HT1080 (cell line): ENCODE measurements around the gene BTD. TPM values are rescaled to one million over a fixed set of nuclear protein-coding genes. Genes with fewer than 3 reads are reported as not detected.
"Not testable (repeated sequence)": the region's sequence is repeated elsewhere in the genome, so short reads cannot be mapped to it uniquely, and the experiment has no call there.

Source experiments
- DNase-seq: peaks from one replicate; pipeline ENCODE4 v3.0.0-alpha.2; 2015; ENCODE audit warnings: low read depth
- total RNA-seq: library from RNA; depleted of rRNA; stranded (reverse); fragments of >200 nt; shearing (Covaris generic); gene quantifications from 2 replicates; pipeline ENCODE4 v1.2.3, GENCODE V29; 2014

Gene BTD
- total RNA-seq, 1 experiment from 2014 or later: 12.1 TPM

DNA sequence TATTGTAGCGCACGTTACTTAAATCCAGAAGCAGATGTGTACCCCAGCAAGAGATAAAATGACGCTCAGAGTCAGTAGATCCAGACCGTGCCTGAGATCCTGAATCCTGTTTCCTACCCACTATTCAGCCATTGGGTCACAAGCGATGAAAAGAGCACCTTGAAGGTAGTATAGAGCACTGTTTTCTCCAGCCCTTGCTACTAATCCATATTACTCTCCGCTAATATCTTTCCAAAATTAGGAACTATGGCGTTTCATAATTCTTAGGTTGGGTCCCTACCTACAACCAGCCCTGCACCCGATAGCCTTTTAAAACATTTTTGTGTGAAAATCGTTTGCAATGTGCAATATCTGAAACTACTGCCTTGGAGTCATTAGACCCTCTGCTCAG, 596 bp downstream of the BTD start:
- DNase-seq: no peak

DNA sequence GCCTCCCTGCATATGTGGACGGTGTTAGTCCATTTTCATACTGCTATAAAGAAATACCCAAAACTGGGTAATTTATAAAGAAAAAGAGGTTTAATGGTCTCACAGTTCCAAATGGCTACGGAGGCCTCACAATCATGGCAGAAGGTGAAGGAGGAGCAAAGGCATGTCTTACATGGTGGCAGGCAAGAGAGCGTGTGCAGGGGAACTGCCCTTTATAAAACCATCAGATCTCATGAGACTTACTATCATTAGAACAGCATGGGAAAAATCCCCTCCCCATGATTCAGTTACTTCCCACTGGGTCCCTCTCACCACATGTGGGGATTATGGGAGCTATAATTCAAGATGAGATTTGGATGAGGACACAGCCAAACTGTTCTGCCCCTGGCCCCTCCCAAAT, 1.3 kb downstream of the BTD start:
- DNase-seq: not testable (repeated sequence)

DNA sequence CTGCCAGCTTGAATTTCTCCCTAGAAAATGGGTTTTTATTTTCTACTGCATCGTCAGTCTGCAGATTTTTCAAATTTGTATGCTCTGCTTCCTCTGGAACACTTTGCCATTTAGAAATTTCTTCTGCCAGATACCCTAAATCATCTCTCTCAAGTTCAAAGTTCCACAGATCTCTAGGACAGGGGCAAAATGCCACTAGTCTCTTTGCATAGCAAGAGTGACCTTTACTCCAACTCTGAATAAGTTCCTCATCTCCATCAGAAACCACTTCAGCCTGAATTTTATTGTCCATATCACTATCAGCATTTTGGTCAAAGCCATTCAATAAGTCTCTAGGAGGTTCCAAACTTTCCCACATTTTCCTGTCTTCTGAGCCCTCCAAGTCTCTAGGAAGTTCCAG, 3.0 kb downstream of the BTD start:
- not testable (repeated sequence) for DNase-seq

DNA sequence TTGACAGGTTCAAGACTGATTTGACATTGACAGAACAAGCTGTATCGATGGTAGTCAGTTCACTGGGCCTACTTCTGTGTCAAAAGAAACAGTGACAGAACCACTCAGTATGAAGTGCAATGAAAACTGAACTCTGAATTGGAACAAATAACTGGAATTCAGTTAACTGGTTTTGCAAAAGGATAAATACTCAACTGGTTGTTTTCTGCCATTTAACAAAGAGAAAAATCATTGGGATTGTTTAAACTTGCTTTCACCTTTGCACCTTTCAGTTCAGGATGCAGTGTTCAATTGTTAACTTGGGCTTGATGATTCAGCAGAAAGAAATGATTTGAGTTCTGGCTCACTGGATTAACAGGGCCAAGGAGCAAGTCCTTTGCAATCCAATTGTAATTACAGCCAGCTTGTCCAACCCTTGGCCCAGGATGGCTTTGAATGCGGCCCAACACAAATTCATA, 4.9 kb downstream of the BTD start:
- DNase-seq: no peak

DNA sequence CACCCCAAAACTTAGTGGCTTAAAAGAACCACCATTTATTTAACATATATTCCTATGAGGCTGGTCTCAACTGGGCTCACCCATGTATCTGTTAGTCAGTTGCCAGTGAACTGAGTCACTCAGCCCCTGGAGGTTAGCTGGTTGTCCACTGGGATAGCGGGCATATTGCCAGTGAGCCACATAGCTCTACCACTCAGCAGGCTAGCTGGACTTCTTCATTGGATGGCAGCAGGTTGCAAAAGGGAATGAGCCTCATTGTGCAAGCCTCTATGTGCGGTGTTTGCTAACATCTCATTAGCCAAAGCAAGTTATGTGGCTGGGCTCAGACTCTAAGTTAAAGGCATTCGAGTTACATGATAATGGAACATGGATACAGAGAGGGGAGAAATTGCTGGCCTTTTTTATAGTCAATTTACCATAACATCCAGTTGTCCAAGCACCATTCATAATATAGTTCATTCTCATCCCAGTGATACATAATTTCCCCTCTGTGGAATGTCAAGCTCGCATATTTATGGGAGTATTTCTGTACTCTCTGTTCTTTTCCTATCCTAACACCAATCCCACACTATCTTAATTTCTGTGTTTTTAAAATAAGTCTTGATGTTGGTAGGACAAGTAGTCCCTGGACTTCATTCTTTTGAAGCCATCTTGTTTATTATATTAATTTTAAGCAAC, 8.7 kb downstream of the BTD start:
- DNase-seq: peak; percentile 91

DNA sequence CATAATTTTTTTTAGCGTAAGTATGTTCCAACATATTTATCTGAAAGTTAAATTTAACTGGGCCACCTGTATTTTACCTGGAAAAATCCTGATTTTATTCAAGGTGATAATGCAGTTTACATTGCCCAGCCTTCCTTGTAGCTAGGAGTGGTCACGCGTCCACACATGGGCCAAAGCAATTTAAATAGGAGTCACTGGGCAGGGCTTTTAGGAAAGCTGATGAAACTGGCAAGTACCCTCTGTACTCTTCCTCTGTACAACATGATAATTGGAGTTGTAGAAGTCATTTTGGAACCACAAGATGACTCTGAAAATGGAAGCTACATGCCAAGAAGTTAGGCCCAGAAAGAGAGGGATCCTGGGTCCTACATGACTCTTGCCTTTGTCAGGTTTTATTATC, 9.5 kb downstream of the BTD start:
- no peak for DNase-seq

DNA sequence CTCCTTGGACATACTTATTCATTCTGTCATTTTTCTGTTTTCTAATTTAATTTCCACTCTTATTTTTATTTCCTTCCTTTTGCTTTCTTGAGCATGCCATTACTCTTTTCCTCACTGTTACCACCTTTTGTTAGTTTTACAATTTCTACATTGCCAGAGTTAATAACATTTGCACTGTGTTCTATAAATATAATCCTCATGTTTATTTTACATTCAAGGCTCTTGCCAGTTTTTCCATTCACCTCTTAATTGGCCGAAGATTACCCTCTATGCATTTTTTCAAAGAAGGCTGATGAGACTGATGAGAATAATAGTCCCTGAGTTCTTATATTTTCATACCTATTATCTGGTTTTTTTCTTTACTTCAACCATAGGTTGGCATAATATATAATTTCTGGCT, 10.5 kb downstream of the BTD start:
- DNase-seq: no peak

DNA sequence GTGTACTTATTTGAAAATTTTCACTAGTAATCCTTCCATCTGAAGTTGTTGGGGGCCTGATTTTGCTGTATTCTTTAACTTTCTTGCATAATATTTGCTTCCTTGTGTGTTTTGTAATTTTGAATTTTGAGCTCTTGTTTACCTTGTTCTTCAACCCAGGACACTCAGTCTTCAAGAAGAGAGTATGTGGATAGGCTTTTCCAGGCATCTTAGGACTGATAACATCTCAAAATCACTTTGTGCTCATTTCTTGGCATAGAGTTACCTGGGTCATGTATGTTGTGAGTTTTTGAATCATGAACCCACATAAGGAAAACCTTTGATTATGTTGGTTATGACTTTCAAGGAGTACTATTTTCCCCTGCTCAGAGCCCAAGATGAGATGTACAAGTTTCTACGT, 13.4 kb downstream of the BTD start:
- DNase-seq: no peak

DNA sequence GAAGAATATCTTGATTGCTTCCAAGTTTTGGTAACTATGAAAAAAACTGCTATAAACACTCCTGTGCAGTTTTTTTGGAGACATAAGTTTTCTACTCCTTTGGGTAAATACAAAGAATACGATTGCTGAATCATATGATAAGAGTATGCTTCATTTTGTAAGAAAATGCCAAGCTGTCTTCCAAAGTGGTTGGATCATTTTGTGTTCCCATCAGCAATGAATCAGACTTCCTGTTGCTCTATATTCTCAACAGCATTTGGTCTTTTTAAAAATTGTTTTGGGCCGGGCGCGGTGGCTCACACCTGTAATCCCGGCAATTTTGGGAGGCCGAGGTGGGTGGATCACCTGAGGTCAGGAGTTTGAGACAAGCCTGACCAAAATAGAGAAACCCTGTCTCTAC, 14.5 kb downstream of the BTD start:
- DNase-seq: peak; percentile 37

DNA sequence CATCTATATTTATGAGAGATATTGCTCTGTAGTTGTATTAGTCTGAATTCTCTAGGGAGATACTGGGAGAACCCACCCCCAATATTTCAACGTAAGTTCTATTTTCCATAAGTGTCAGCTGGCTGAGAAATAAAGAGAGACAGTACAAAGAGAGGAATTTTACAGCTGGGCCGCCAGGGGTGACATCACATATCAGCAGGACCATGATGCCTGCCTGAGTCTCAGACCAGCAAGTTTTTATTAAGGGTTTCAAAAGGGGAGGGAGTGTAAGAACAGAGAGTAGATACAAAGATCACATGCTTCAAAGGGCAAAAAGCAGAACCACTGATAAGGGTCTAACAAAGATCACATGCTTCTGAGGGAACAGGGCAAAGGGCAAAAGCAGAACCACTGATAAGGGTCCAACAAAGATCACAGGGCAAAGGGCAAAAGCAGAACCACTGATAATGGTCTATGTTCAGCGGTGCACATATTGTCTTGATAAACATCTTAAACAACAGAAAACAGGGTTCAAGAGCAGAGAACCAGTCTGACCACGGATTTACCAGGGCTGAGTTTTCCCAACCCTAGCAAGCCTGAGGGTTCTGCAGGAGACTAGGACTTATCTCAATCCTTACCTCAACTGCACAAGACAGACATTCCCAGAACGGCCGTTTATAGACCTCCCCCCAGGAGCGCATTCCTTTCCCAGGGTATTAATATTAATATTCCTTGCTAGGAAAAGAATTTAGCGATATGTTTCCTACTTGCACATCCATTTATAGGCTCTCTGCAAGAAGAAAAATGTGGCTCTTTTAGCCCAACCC, 18.3 kb downstream of the BTD start:
- DNase-seq: not testable (repeated sequence)

DNA sequence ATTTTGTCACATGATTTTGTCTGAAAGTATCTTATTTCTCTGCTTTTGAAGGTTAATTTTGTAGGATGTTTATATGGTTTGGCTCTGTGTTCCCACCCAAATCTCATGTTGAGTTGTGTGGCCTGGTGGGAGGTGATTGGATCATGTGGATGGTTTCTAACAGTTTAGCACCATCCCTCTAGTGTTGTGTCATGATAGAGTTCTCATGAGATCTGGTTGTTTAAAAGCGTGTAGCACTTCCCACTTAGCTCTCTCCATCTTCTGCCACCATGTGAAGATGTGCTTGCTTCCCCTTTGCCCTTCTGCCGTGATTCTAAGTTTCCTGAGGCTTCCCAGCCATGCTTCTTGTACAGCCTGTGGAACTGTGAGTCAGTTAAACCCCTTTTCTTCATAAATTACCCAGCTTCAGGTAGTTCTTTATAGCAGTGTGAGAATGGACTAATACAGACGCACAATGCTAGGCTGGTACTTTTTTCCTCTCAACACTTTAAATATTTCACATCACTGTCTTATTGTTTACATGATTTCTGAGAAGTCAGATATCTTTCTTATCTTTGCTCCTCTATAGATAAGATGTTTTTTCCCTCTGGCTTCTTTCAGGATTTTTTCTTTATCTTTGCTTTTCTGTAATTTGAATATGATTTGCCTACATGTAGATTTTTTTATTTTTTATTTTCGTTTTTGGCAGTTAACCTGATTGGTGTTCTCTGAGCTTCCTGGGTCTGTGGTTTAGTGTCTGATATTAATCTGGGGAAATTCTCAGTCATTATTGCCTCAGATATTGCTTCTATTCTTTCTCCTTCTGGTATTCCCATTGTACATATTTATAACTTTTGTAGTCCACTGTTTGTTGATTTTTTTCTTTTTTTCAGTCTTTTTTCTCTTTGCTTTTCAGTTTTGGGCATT, 22.2 kb downstream of the BTD start:
- no peak for DNase-seq

DNA sequence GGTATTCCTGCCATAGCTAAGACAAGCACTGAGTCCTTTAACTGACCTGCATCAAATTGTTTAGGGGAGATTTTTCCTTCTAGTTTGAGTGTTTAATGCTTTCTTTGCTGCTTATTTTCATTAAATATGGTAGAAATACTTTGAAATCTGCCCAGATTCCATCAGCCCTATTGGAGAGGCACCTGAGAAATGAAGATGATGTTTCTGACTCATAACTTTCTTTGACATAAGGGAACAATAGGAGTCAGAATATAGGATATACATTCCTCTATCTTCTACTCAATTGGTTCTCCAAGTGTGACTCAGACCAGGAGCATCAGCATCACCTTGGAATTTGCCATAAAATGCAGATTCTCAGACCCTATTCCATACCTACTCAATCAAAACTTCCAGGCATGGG, 27.4 kb downstream of the BTD start:
- DNase-seq: peak; percentile 50

DNA sequence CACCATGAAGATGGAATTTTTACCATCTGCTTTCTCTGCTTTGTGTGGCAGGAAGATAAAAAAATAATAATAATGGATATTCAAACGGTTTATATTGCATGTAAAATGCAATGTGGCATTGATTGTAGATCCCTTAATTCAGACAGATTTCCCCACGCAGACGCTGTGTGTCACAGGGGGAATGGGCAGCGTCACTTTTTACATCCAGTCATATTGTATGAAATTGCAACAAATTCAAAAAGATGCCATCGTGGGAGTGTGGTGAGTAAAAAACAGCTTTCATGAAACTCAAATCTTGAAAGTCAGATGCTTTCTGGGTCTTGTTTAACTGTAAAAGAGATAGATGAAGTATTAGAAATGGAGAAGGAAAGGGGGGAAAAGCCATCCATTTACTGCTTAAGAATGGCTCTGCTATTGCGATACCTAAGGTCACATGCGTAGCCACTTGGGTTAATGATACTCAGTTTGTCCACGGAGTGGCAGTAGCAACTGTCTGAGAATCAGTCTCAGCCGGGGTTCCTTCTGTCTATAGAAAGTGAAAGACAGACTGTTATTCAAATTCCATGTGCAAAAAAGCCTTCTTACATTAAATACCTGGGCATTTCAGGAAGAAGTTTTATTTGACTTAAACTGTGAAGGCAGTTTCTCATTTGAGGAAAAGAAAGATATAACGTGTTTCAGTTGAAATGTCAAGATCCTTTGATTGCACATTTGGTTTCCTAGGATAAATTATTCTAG, 28.5 kb downstream of the BTD start:
- DNase-seq: peak; percentile 85

DNA sequence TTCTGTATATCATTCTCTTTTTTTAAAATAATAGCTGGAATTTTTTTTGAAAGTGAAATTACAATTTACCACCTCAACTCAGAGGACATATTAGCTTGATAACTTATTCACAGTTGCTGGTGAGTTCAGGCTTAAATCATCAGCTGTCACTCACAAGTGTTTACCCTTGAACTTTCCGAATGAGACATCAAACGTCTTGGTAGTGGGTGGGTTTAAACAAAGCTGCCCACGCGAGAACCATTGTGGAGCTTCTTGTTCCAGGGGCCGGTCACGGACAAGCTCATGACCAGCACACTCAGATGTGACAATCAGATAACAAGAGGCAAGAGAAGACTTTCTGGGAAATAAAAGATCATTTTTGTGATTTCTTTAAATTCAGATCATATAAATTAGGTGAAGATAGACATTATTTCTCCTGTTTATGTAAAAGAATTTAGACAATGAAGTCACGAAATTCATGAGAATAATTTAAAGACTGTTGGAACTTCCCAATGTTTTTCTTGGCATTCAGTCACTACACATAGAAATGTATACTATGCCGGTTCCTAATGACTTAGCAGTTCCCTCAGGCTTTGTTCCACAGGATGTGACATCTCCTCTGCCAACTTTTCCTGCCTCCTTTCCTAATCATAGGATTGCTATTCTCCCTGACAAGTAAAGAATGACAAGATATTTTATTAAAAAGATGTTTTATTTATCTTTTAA, 29.3 kb downstream of the BTD start:
- peak; percentile 87 for DNase-seq

DNA sequence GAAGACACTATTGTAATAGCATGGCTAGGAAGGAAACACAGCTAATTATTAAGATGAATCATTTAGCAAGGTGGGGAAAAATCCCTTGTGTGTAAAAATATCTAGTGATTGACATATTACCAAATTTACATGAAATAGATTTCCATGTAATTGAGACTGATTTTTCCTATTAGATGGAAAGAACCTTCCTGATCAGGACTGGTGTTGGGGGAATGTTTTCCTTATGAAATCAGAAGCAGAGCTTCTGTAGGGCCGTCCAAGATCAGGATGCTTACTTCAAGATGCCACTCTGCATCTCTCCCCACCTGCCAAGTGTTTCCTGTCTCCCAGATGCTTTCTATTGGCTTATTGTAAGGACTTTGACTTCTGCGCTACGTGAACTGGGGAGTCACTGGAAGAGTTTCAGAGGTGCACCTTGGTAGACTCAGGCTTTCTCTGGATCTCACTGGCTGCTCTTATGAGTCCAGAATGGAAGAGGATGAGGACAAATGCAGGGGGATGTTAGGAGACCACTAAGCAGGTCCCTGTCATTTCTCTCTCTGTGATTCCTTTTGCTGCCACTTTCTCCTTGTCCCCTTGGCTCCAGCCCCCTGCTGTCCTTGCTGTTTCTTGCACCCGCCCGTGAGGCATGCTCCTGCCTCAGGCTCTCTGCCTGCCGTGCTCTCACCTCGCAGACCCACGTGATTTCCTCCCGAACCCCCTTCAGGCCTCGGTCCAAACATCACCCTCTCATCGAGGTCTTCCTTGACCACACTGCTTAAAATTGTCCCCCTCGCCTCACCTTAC, 30.1 kb downstream of the BTD start:
- DNase-seq: peak; percentile 37

DNA sequence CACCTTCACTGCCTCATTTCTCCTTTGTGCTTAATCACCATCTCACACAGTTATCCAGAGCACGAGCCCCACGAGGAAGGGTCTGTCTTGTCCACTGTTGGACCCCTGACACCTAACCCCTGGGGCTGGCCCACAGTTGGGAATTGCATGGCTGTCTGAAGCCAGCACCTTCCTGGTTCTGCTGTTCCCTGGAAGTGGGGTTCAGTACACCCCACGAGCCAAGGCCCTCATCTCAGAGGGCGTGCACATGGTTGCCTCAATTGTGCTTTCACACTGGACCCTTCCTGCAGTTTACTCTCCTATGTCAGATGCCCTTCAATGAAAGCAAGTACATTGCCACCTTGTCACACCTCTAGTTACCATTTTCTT, 30.7 kb downstream of the BTD start:
- DNase-seq: no peak

DNA sequence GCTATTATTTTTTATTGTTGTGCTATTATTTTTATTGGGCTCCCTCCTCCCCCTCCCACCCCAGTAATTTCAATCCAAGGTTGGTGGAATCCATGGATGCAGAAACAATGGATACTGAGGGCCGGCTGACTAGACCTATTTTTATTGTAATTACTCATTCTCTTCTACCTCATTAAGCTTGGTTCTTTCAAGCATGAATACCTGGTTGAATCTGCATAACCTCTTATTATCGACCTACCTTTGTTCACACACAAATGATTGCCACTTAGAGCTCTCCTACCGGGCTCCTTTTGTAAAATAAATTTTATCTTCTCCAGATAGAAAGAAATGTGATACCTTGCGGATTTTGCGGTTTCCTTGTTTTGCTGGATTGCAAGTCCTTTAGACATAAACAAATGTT, 31.6 kb downstream of the BTD start:
- DNase-seq: no peak

DNA sequence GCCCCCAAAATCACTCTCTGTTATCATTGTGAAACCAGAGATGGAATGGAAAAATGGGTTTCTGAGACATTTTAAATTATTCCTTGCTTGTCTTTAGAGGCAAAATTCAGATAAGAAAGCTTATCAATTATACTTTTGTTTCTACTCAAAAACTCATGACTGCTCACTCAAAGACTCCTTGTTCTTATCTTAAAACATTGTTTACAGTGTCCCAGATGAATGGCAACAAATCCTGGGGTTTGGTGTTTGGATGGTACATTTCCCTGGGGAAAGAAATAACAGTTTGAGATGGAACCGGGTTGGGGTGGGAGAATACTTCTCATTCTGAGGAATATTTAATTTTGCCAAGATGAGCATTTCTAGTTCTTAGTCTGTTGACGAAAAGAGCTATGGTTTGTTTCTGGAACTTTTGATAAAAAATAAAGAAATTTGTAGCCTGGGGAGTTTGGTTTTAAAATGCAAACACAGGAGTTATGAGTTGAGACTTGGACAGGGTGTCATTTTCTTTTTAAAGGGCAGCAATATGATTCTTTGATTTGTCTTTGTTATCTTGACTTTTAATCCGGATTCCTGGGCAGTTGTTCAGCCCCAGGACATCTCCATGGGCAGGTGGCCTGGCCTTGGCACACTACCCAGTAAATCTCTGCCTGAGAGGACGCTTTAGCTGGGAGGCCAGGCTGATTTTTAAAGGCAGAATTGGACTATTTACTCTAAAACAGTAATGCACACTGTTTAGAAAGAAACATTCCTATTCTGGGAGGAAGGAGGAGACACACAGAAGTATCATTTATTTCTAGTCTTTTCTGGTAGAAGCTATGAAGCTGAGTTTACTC, 32.4 kb downstream of the BTD start:
- no peak for DNase-seq

DNA sequence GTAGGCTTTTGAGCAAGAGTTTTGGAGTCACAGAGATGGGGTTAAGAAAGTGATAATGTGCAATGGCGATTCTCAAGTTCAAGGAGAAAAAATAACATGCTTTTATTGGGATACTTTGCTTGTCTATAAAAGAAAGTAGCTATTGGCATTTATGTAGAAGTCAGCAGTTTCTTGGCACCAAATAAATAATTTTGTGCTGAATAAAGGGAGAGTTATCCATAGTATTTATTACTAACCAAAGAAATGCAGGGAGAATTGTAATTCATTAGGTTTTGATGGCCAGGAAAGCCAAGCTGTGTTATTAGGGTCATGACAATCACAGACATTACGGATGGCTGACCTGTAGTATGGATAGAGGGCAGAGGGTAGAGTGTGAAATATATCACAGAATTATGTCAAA, 33.1 kb downstream of the BTD start:
- DNase-seq: no peak
